Endodermal cell (in vitro differentiated cells): ENCODE results near the gene ELFN2. TPM values are rescaled to one million over a fixed set of nuclear protein-coding genes. Genes with fewer than 3 reads are reported as not detected.
A peak's percentile ranks its signal among the peaks of the same experiment; 100 is the strongest.

Experiments
- DNase-seq: peaks from one replicate; pipeline ENCODE4 v3.0.0-alpha.2; 2017
- H3K27ac ChIP-seq: 2 replicates; pipeline ENCODE4 v1.5.1; 2013; ENCODE audit warnings: mild to moderate bottlenecking, low read depth, low read length, moderate library complexity
- H3K27me3 ChIP-seq: 2 replicates; pipeline ENCODE4 v1.6.1; 2013; ENCODE audit warnings: mild to moderate bottlenecking, low read length, moderate library complexity; ENCODE audit not compliant: insufficient read depth, control insufficient read depth, poor library complexity, severe bottlenecking
- H3K36me3 ChIP-seq: 2 replicates; pipeline ENCODE4 v1.7.0; 2013; ENCODE audit warnings: mild to moderate bottlenecking, low read length, moderate library complexity; ENCODE audit not compliant: control insufficient read depth, insufficient read depth
- H3K4me1 ChIP-seq: one replicate; pipeline ENCODE4 v1.7.0; 2013; ENCODE audit warnings: low read length; ENCODE audit not compliant: control insufficient read depth, insufficient read depth
- H3K4me3 ChIP-seq: 2 replicates; pipeline ENCODE4 v1.5.1; 2013; ENCODE audit warnings: mild to moderate bottlenecking, low read length, moderate library complexity
- H3K9ac ChIP-seq: 2 replicates; pipeline ENCODE4 v1.6.1; 2013; ENCODE audit warnings: mild to moderate bottlenecking, low read length, moderate library complexity; ENCODE audit not compliant: poor library complexity, severe bottlenecking; ENCODE audit errors: extremely low read depth
- H3K9me3 ChIP-seq: 2 replicates; pipeline ENCODE4 v1.6.1; 2013; ENCODE audit warnings: mild to moderate bottlenecking, low read length, moderate library complexity; ENCODE audit not compliant: control insufficient read depth
- H3K27ac Mint-ChIP-seq: 2 replicates; pipeline ENCODE4 v1.8.0; 2020; ENCODE audit warnings: mixed read lengths
- H3K27me3 Mint-ChIP-seq: 2 replicates; pipeline ENCODE4 v1.8.0; 2021; ENCODE audit warnings: mild to moderate bottlenecking, mixed read lengths; ENCODE audit not compliant: insufficient read depth
- H3K36me3 Mint-ChIP-seq: 2 replicates; pipeline ENCODE4 v1.8.0; 2020; ENCODE audit warnings: low read depth, mixed read lengths
- H3K4me1 Mint-ChIP-seq: 2 replicates; pipeline ENCODE4 v1.8.0; 2020; ENCODE audit warnings: mixed read lengths
- H3K4me3 Mint-ChIP-seq: 2 replicates; pipeline ENCODE4 v1.8.0; 2020; ENCODE audit warnings: mild to moderate bottlenecking, moderate library complexity, mixed read lengths
- H3K9me3 Mint-ChIP-seq: 2 replicates; pipeline ENCODE4 v1.8.0; 2020; ENCODE audit warnings: mild to moderate bottlenecking, mixed read lengths
- WGBS, 2 experiments: methylation state at CpG; one replicate each; pipeline versions ENCODE4 v1.1.5 to v1.1.7; 2013; ENCODE audit warnings: missing lambda C conversion rate in 2 of 2, mixed read lengths in 1 of 2; ENCODE audit not compliant: insufficient coverage in 1 of 2, insufficient read length in 1 of 2; 5-methylcytosine and 5-hydroxymethylcytosine counted together
- total RNA-seq, 2 donors: library from RNA; stranded (reverse); fragmentation: NEBNext Ultra II Directional in 1 of 2; extraction: Animal tissue kit (Norgen Biotek cat#: 25700) in 1 of 2; gene quantifications; 2 replicates in 1 of 2; 3 replicates in 1 of 2; pipeline ENCODE4 v1.2.1, GENCODE V29; 2021
- TF ChIP-seq, protein P1 (sequence below): fragments of 200-600 bp; sonication (generic); conservative IDR thresholded peaks from 2 replicates; pipeline ENCODE4 v1.5.0; 2021; ENCODE audit warnings: antibody characterized with exemption, mild to moderate bottlenecking

ELFN2 gene
- total RNA-seq, 2 donors from 2014 or later, result 0.40 to 0.46 TPM

DNA sequence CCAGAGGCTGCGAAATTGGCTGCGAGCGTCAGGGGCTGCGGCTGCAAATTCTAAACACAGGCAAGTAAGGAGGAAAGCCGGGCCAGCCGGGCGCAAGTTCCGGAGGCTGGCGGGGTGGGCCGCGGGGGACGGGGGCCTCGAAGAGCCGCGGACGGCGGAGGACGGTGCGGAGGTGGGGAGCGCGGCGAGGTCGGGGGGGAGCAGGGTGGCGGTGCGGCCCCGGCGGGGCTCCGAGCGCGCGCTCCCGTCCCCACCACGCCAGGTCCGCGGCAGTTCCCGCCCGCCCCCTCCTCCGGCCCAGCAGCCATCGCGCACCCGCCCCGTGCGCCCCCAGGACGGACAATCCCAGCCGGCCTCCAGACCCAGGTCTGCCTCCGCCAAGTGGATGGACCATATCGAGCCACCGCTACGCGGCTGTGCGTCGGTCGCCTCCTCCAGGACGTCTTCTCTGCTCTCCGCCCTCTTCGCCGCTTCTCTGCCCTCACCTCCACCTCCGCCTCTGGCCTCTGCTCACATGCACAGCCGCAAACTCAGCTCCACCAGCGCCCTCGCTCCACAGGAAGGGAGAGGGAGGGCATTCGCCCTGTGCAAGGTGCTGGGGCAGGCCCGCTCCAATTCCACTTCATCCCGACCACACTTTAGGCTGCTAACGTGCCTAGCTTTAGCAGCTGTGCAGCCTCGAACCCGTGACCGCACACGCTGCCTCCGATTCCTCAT, 7.2 kb downstream of the ELFN2 start:
- no peaks in the 10 kb centered on the region for H3K4me1 ChIP-seq
- no peak overlapping the region for H3K27ac ChIP-seq
- TF ChIP-seq, protein P1, sequence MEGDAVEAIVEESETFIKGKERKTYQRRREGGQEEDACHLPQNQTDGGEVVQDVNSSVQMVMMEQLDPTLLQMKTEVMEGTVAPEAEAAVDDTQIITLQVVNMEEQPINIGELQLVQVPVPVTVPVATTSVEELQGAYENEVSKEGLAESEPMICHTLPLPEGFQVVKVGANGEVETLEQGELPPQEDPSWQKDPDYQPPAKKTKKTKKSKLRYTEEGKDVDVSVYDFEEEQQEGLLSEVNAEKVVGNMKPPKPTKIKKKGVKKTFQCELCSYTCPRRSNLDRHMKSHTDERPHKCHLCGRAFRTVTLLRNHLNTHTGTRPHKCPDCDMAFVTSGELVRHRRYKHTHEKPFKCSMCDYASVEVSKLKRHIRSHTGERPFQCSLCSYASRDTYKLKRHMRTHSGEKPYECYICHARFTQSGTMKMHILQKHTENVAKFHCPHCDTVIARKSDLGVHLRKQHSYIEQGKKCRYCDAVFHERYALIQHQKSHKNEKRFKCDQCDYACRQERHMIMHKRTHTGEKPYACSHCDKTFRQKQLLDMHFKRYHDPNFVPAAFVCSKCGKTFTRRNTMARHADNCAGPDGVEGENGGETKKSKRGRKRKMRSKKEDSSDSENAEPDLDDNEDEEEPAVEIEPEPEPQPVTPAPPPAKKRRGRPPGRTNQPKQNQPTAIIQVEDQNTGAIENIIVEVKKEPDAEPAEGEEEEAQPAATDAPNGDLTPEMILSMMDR, result no peak
- 3 to 5% methylated on average over 20 to 70 of the region's 70 CpGs for WGBS, 2 experiments
- H3K9ac ChIP-seq, result peak overlapping the region; percentile 34
- peak; percentile 89 for DNase-seq
- H3K9me3 Mint-ChIP-seq, result no peaks in the 10 kb centered on the region
- H3K27ac Mint-ChIP-seq, result no peak overlapping the region
- H3K4me1 Mint-ChIP-seq, result peaks cover 17% of the 10 kb centered on the region
- peak overlapping the region; percentile 69 for H3K4me3 Mint-ChIP-seq
- peaks cover 66% of the 10 kb centered on the region for H3K27me3 ChIP-seq
- H3K9me3 ChIP-seq, result no peaks in the 10 kb centered on the region
- no peaks in the 10 kb centered on the region for H3K36me3 Mint-ChIP-seq
- peaks cover 57% of the 10 kb centered on the region for H3K27me3 Mint-ChIP-seq
- H3K36me3 ChIP-seq, result no peaks in the 10 kb centered on the region
- peak overlapping the region; percentile 80 for H3K4me3 ChIP-seq

- no peaks in the 10 kb centered on the region for H3K36me3 Mint-ChIP-seq
- peak overlapping the region; percentile 69 for H3K4me3 Mint-ChIP-seq
- 44 to 80% methylated on average over 6 to 43 of the region's 43 CpGs for WGBS, 2 experiments
- no peaks in the 10 kb centered on the region for H3K4me1 ChIP-seq
- H3K4me3 ChIP-seq, result peak overlapping the region; percentile 80
- no peak overlapping the region for H3K27ac ChIP-seq
- no peaks in the 10 kb centered on the region for H3K9me3 Mint-ChIP-seq
- no peaks in the 10 kb centered on the region for H3K36me3 ChIP-seq
- TF ChIP-seq, protein P1, result no peak
- H3K9ac ChIP-seq, result no peak overlapping the region
- peaks cover 17% of the 10 kb centered on the region for H3K4me1 Mint-ChIP-seq
- no peak for DNase-seq
- H3K9me3 ChIP-seq, result no peaks in the 10 kb centered on the region
- no peak overlapping the region for H3K27ac Mint-ChIP-seq
- peaks cover 60% of the 10 kb centered on the region for H3K27me3 ChIP-seq
- H3K27me3 Mint-ChIP-seq, result peaks cover 50% of the 10 kb centered on the region
These were observed 7.8 kb downstream of the ELFN2 start for GRCh38 chr22:37419370-37419968.

DNA sequence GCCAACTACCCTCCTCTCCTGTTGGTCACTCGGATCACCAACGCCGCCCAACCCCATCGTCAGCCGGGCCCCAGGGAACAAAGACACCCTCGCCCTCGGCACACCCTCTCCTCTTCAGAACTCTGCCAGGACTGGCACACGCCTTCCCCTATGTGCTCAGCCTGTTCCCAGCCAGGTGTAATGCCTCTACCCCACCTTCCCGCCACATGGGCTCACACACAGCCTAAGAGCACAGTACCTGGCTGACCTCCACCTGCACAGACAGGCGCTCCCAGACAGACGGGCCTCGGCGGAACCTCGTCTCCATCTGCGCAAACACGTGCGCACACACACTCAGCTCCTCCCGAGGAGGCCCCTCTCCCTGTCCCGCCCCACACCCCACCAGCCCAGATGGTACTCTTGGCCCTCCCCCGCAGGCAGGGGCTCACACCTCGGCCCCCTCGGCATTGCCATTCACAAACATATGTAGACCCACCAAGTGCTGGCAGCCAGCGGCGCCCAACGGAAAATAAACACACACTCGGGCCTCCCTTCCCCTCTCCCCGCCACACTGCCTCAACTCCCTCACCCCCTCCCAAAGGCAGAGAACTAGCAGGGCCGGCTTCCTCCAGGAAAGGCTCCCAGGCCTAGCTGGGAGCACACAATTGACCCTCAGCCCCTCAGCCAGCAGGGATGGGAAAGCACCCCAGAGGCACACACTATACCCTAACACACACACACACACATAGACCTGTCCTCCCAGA, 8.5 kb downstream of the ELFN2 start:
- Mint-ChIP-seq H3K27ac (no peak overlapping the region), H3K36me3 (no peaks in the 10 kb centered on the region), H3K27me3 (peaks cover 44% of the 10 kb centered on the region), H3K9me3 (no peaks in the 10 kb centered on the region), H3K4me3 (peak overlapping the region; percentile 69), H3K4me1 (peaks cover 14% of the 10 kb centered on the region)
- Histone ChIP-seq H3K9ac (no peak overlapping the region), H3K36me3 (no peaks in the 10 kb centered on the region), H3K4me3 (no peak overlapping the region), H3K9me3 (no peaks in the 10 kb centered on the region), H3K27me3 (peaks cover 53% of the 10 kb centered on the region), H3K27ac (no peak overlapping the region), H3K4me1 (no peaks in the 10 kb centered on the region)
- 83 to 89% methylated on average over 12 to 28 of the region's 28 CpGs for WGBS, 2 experiments
- TF ChIP-seq, protein P1, result no peak
- DNase-seq, result peak; percentile 61
